Keratinocyte (primary cell): ENCODE measurements around the gene MRPL38. TPM values are rescaled to one million over a fixed set of nuclear protein-coding genes. Genes with fewer than 3 reads are reported as not detected.
A peak's percentile ranks its signal among the peaks of the same experiment; 100 is the strongest.

Experiments used
- DNase-seq: peaks from one replicate; pipeline ENCODE4 v3.0.0-alpha.2; 2011; ENCODE audit warnings: low read depth, missing footprints, low spot score
- FAIRE-seq: peaks from 2 replicates; lab custom pipeline; 2011; peaks lifted over from hg19 to GRCh38; lab: Jason Lieb, UNC
- H2AFZ ChIP-seq: 2 replicates; pipeline ENCODE4 v1.6.0; 2012; ENCODE audit warnings: low read length, control low read depth, inconsistent platforms; ENCODE audit not compliant: control insufficient read depth
- H3K27ac ChIP-seq: 2 replicates; pipeline ENCODE4 v1.5.1; 2011; ENCODE audit warnings: low read length; ENCODE audit not compliant: control insufficient read depth, insufficient read depth
- H3K27me3 ChIP-seq: 3 replicates; pipeline ENCODE4 v1.6.0; 2011; ENCODE audit warnings: low read length; ENCODE audit not compliant: control insufficient read depth, insufficient read depth; ENCODE audit errors: extremely low read depth
- H3K36me3 ChIP-seq, 2 experiments: 2 replicates in 1 of 2; 3 replicates in 1 of 2; pipeline ENCODE4 v1.5.1; 2011; ENCODE audit warnings: low read length in 2 of 2, mild to moderate bottlenecking in 1 of 2; ENCODE audit not compliant: control insufficient read depth in 2 of 2, insufficient read depth in 2 of 2; ENCODE audit errors: extremely low read depth in 1 of 2
- H3K4me1 ChIP-seq: 3 replicates; pipeline ENCODE4 v1.5.1; 2011; ENCODE audit warnings: low read length; ENCODE audit not compliant: control insufficient read depth, insufficient read depth; ENCODE audit errors: extremely low read depth
- H3K4me2 ChIP-seq: 3 replicates; pipeline ENCODE4 v1.6.0; 2011; ENCODE audit warnings: low read depth, low read length; ENCODE audit not compliant: control insufficient read depth, insufficient read depth; ENCODE audit errors: extremely low read depth
- H3K4me3 ChIP-seq, 3 experiments: fragments of 200-600 bp in 1 of 3; sonication (generic) in 1 of 3; 2 replicates in 2 of 3; 3 replicates in 1 of 3; pipeline ENCODE4 v1.5.1; 2011 to 2016; ENCODE audit warnings: low read length in 3 of 3, mild to moderate bottlenecking in 3 of 3, control low read depth in 2 of 3, inconsistent platforms in 1 of 3, low read depth in 1 of 3, mixed read lengths in 1 of 3, mixed run types in 1 of 3, moderate library complexity in 1 of 3; ENCODE audit not compliant: control insufficient read depth in 2 of 3, insufficient read depth in 2 of 3; ENCODE audit errors: extremely low read depth in 1 of 3
- H3K79me2 ChIP-seq: 2 replicates; pipeline ENCODE4 v1.6.0; 2012; ENCODE audit warnings: low read length; ENCODE audit not compliant: control insufficient read depth, insufficient read depth
- H3K9ac ChIP-seq: 3 replicates; pipeline ENCODE4 v1.6.0; 2011; ENCODE audit warnings: low read length; ENCODE audit not compliant: control insufficient read depth, insufficient read depth; ENCODE audit errors: extremely low read depth
- H3K9me1 ChIP-seq: 3 replicates; pipeline ENCODE4 v1.6.0; 2011; ENCODE audit warnings: low read length; ENCODE audit not compliant: control insufficient read depth, insufficient read depth; ENCODE audit errors: extremely low read depth
- H3K9me3 ChIP-seq: 2 replicates; pipeline ENCODE4 v1.5.1; 2012; ENCODE audit warnings: low read depth, low read length; ENCODE audit not compliant: control insufficient read depth
- H4K20me1 ChIP-seq: 3 replicates; pipeline ENCODE4 v1.6.0; 2011; ENCODE audit warnings: low read length; ENCODE audit not compliant: control insufficient read depth, insufficient read depth; ENCODE audit errors: extremely low read depth
- CTCF ChIP-seq, 3 experiments: IDR thresholded peaks in 1 of 3; conservative IDR thresholded peaks in 1 of 3; optimal IDR thresholded peaks in 1 of 3; 2 replicates in 2 of 3; 3 replicates in 1 of 3; pipeline versions ENCODE3 to v1.5.1; 2011; ENCODE audit warnings: low read length in 3 of 3, mild to moderate bottlenecking in 3 of 3, moderate library complexity in 2 of 3, control low read depth in 1 of 3, inconsistent platforms in 1 of 3; ENCODE audit not compliant: insufficient read depth in 2 of 3; ENCODE audit errors: extremely low read depth in 1 of 3
- EZH2 ChIP-seq: IDR thresholded peaks from one replicate; pipeline ENCODE4 v1.6.1; 2012; ENCODE audit warnings: inconsistent platforms, mild to moderate bottlenecking, low read length, moderate library complexity
- dilution Hi-C: fragments of 300-500 bp; cut with MboI; formaldehyde crosslinking; loops from one replicate; pipeline ENCODE4 v1.7.0; 2020; ENCODE audit warnings: low sequenced_read_pairs; ENCODE audit not compliant: extremely low pct_ligation_motif_present
- polyA plus RNA-seq, 5 experiments: library from polyadenylated mRNA; depleted of rRNA in 3 of 5; stranded (reverse) in 3 of 5; stranded (forward) in 1 of 5; unstranded in 1 of 5; fragments of >200 nt; gene quantifications; 1 replicate in 1 of 5; 2 replicates in 3 of 5; 3 replicates in 1 of 5; pipeline versions ENCODE4 v1.2.1 to v1.2.3, GENCODE V29; 2011 to 2012; ENCODE audit warnings: missing spikeins in 2 of 5, low read depth in 1 of 5, low replicate concordance in 1 of 5

MRPL38 gene
- polyA plus RNA-seq, 1 donor (not counting 4 experiments of a cell fraction or from before 2014, with no cell fraction given), result 25.2 TPM

DNA sequence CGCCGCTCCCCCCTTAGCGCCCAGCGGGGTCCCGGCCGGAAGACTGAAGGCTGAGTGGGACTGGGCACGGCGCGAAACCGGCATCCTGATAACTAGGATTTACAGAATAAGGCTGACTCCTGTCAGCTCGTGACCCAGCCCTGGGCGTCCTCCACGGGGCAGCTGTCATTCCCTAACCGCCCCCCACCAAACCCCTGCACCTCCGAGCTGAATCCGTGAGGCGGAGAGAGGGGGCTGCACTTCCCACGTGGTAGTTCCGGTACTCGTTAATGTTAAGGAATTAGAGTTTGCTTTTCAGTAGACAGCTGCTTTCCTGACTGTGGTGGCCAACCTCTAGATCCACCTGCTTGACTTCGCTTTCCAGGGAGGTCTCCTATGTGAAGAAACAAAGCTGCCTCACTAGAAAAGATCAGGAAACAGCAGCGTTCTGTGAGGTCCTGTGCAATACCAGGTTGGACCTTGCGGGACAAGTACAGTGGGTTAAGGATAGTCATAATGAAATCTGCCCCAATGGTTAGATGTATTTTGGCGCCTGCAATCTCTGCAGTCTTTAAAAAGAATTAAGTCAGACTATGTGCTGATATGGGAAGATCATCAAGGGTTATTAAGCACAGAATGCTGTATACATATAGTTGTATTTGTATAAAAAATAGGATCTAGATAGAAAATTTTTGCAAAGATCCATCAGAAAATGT is 48.5 kb downstream of the MRPL38 start:
- peak in 1 of 3 experiments; percentile 22 for TF ChIP-seq CTCF (optimal IDR thresholded peaks at IDR 0.05 in 1 of 3, IDR thresholded peaks at IDR 0.05 in 1 of 3, conservative IDR thresholded peaks at IDR 0.05 in 1 of 3; ENCODE audit: extremely low read depth in 1 of 3, insufficient read depth in 2 of 3, low read length in 3 of 3)
- TF ChIP-seq EZH2, result no peak
- Histone ChIP-seq H3K4me3 (peak overlapping the region; percentile 77 to 95 (median 93)), H2AFZ (peak overlapping the region; percentile 96), H3K9ac (peak overlapping the region; percentile 90), H3K27ac (peak overlapping the region; percentile 88), H3K4me1 (peaks cover 22% of the 10 kb centered on the region), H4K20me1 (no peaks in the 10 kb centered on the region), H3K9me3 (no peaks in the 10 kb centered on the region), H3K27me3 (no peaks in the 10 kb centered on the region), H3K4me2 (peak overlapping the region; percentile 100), H3K79me2 (peaks cover 15% of the 10 kb centered on the region), H3K36me3 (peaks cover 3 to 4% of the 10 kb centered on the region in 2 experiments), H3K9me1 (no peaks in the 10 kb centered on the region)
- dilution Hi-C loops, result no loop called here
- DNase-seq (no peak), FAIRE-seq (no peak)

- H4K20me1 ChIP-seq, result no peaks in the 10 kb centered on the region
- H3K9me1 ChIP-seq, result no peaks in the 10 kb centered on the region
- no peaks in the 10 kb centered on the region for H3K9me3 ChIP-seq
- H3K4me1 ChIP-seq, result peaks cover 22% of the 10 kb centered on the region
- DNase-seq, result peak; percentile 100
- TF ChIP-seq CTCF (optimal IDR thresholded peaks at IDR 0.05 in 1 of 3, IDR thresholded peaks at IDR 0.05 in 1 of 3, conservative IDR thresholded peaks at IDR 0.05 in 1 of 3; ENCODE audit: extremely low read depth in 1 of 3, insufficient read depth in 2 of 3, low read length in 3 of 3), result peak in 1 of 3 experiments; percentile 53
- TF ChIP-seq EZH2, result no peak
- no peaks in the 10 kb centered on the region for H3K27me3 ChIP-seq
- H3K79me2 ChIP-seq, result peaks cover 15% of the 10 kb centered on the region
- H3K27ac ChIP-seq, result peak within 1 kb of the TSS; percentile 88
- H3K36me3 ChIP-seq, result peaks cover 9% of the 10 kb centered on the region in 2 experiments
- peak within 1 kb of the TSS; percentile 77 to 95 (median 93) for H3K4me3 ChIP-seq
- peak within 1 kb of the TSS; percentile 96 for H2AFZ ChIP-seq
- FAIRE-seq, result peak; percentile 86
- H3K9ac ChIP-seq, result peak within 1 kb of the TSS; percentile 90
- dilution Hi-C loops, result no loop called here
- peak within 1 kb of the TSS; percentile 100 for H3K4me2 ChIP-seq
Measured at GRCh38 chr17:75855310-75856061, 49.2 kb downstream of the MRPL38 start, which contains the start of gene WBP2. TSS of gene WBP2 (minus strand) at chr17:75855335. CDS start at chr17:75855297, 38 bp downstream.
